ENCODE data around the gene MXRA7. TPM values are rescaled to one million over a fixed set of nuclear protein-coding genes. Genes with fewer than 3 reads are reported as not detected.
"Not testable (repeated sequence)": the region's sequence is repeated elsewhere in the genome, so short reads cannot be mapped to it uniquely, and the experiment has no call there.

Gene MXRA7
- total RNA-seq, 2 experiments from 2014 or later: 11.4 to 12.1 TPM

DNA sequence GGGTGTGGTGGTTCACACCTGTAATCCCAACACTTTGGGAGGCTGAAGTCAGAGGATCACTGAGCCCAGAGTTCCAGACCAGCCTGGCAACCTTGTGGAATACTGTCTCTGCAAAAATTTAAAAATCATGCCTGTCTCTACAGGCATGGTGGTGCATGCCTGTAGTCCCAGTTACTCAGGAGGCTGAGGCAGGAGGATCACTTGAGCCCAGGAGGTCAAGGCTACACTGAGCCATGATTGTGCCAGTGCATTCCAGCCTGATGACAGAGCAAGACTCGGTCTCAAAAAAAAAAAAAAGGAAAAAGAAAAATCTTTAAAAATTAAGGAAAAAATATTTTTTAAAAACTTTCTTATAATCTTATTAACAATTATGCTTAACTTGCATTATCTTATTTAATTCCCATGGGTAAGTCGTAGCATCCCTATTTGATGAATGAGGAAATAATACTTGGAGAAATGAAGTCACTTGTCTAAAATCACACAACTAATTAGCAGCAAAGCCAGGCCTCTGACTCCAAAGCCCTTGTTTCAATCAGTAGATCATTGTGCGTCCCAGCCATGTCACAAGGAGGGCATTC is 40.7 kb upstream of the MXRA7 start:
- Histone ChIP-seq H3K4me3 (ENCODE audit: low read length) (no peak overlapping the region), H3K27me3 (ENCODE audit: control insufficient read depth in 1 of 2, insufficient read depth in 2 of 2, low read length in 2 of 2) (no peaks in the 10 kb centered on the region), H3K27ac (ENCODE audit: low read depth in 1 of 2, low read length in 2 of 2) (peak overlapping the region; percentile 7 to 84), H3K4me1 (ENCODE audit: insufficient read depth, low read length) (peaks cover 34% of the 10 kb centered on the region), H3K36me3 (ENCODE audit: insufficient read depth, low read length) (peaks cover 16% of the 10 kb centered on the region), H3K9me3 (ENCODE audit: control insufficient read depth in 1 of 2, insufficient read depth in 1 of 2, low read length in 2 of 2) (no peaks in the 10 kb centered on the region)
- CTCF ChIA-PET: interaction anchor here (0.9 to 2.8 kb wide), 6 partner anchors 13 to 228 kb away, joined by 3 to 10 read pairs (median 4); partner anchors contain the start of genes METTL23 and MFSD11
- TF ChIP-seq, protein P1, sequence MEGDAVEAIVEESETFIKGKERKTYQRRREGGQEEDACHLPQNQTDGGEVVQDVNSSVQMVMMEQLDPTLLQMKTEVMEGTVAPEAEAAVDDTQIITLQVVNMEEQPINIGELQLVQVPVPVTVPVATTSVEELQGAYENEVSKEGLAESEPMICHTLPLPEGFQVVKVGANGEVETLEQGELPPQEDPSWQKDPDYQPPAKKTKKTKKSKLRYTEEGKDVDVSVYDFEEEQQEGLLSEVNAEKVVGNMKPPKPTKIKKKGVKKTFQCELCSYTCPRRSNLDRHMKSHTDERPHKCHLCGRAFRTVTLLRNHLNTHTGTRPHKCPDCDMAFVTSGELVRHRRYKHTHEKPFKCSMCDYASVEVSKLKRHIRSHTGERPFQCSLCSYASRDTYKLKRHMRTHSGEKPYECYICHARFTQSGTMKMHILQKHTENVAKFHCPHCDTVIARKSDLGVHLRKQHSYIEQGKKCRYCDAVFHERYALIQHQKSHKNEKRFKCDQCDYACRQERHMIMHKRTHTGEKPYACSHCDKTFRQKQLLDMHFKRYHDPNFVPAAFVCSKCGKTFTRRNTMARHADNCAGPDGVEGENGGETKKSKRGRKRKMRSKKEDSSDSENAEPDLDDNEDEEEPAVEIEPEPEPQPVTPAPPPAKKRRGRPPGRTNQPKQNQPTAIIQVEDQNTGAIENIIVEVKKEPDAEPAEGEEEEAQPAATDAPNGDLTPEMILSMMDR (IDR thresholded peaks at IDR 0.05): no peak
- Mint-ChIP-seq H3K27me3 (no peaks in the 10 kb centered on the region), H3K4me1 (ENCODE audit: low read depth) (peaks cover 24% of the 10 kb centered on the region), H3K9me3 (no peaks in the 10 kb centered on the region), H3K36me3 (ENCODE audit: low read depth) (peaks cover 32% of the 10 kb centered on the region), H3K27ac (peak overlapping the region; percentile 96), H3K4me3 (no peak overlapping the region)
- ATAC-seq (ENCODE audit: poor library complexity) (no peak), DNase-seq (no peak)
- intact Hi-C loops (cut with DNase I, micrococcal nuclease): loop anchor here in 1 of 2 experiments (5.0 kb wide), 1 partner anchor 41 kb away; no protein-coding TSS in a partner anchor
- POLR2A ChIA-PET: interaction anchor here (1.2 to 2.9 kb wide), 5 partner anchors 14 to 1207 kb away, joined by 6 to 76 read pairs (median 20); partner anchors contain the start of genes JMJD6, METTL23, MFSD11 and SRSF2

DNA sequence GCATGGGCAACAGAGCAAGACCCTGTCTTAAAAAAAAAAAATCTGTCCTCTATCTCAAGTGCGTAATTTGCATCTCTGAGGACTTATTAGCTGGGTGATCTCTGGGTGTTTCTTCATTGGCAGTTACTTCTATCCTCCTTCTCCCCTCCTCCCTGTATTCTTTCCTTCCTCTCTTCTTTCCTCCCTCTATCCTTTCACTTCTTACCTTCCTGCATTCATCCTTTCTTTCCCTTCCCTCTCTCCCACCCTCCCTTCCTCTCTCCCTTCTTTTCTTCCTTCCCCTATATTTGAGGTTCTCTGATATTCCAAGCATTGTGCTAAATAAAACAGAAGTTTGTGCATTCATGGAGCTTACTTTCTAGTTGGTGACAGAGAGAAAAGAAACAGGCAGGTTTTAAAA is 37.9 kb upstream of the MXRA7 start:
- CTCF ChIA-PET: no interaction called here

DNA sequence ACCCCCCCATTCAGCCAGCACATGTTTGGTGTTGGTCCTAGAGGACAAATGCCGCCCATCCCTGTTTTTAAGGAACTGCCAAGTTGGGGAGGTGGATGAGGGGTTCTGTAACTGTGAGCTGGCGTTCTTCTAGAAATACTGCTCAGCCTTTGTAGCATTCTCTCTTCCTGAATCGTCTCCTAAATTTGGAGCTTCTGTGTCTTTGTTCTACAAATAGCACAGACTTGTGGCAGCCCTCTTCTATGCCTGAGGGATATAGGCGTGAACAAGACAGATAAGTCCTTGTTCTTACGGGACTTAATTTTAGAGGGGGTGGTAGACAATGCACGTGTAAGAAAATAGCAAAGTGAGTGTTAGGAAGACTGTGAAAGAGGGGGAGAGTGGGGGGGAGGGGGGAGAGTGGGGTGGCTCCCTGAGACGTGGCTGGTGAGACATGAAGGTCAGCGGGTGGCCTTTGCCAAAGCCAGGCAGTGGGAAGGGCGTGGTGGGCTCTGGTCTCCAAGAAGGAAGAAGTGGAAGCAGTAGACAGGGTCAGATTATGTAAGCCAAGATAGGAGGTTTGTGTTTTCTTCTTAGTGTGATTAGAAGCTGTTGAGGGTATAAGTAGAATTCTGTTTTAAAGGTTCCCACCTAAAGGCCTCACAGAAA is 37.1 kb upstream of the MXRA7 start:
- no peaks in the 10 kb centered on the region for H3K27me3 Mint-ChIP-seq
- TF ChIP-seq, protein P1 (IDR thresholded peaks at IDR 0.05): no peak
- H3K4me3 Mint-ChIP-seq: no peak overlapping the region
- peaks cover 61% of the 10 kb centered on the region for H3K36me3 Mint-ChIP-seq (ENCODE audit: low read depth)
- no peak for DNase-seq
- no peaks in the 10 kb centered on the region for H3K9me3 ChIP-seq (ENCODE audit: control insufficient read depth in 1 of 2, insufficient read depth in 1 of 2, low read length in 2 of 2)
- H3K27ac Mint-ChIP-seq: no peak overlapping the region
- POLR2A ChIA-PET: interaction anchor here (1.3 to 1.8 kb wide), 2 partner anchors 10 to 14 kb away, joined by 4 to 13 read pairs; partner anchors contain the start of genes MFSD11 and SRSF2
- H3K27me3 ChIP-seq (ENCODE audit: control insufficient read depth in 1 of 2, insufficient read depth in 2 of 2, low read length in 2 of 2): no peaks in the 10 kb centered on the region
- peaks cover 40% of the 10 kb centered on the region for H3K36me3 ChIP-seq (ENCODE audit: insufficient read depth, low read length)
- H3K27ac ChIP-seq (ENCODE audit: low read depth in 1 of 2, low read length in 2 of 2): no peak overlapping the region
- no peak for ATAC-seq (ENCODE audit: poor library complexity)
- peaks cover 15% of the 10 kb centered on the region for H3K4me1 ChIP-seq (ENCODE audit: insufficient read depth, low read length)
- peaks cover 10% of the 10 kb centered on the region for H3K4me1 Mint-ChIP-seq (ENCODE audit: low read depth)
- no peaks in the 10 kb centered on the region for H3K9me3 Mint-ChIP-seq
- intact Hi-C loops (cut with DNase I, micrococcal nuclease): no loop called here
- CTCF ChIA-PET: no interaction called here
- no peak overlapping the region for H3K4me3 ChIP-seq (ENCODE audit: low read length)

More for the DNA sequence above, 37.9 kb upstream of the MXRA7 start:
- POLR2A ChIA-PET: interaction anchor here (1.3 to 1.8 kb wide), 2 partner anchors 11 to 15 kb away, joined by 4 to 13 read pairs; partner anchors contain the start of genes MFSD11 and SRSF2
- peaks cover 20% of the 10 kb centered on the region for H3K4me1 ChIP-seq (ENCODE audit: insufficient read depth, low read length)
- H3K9me3 Mint-ChIP-seq: no peaks in the 10 kb centered on the region
- intact Hi-C loops (cut with DNase I, micrococcal nuclease): no loop called here
- peaks cover 39% of the 10 kb centered on the region for H3K36me3 ChIP-seq (ENCODE audit: insufficient read depth, low read length)
- H3K27ac Mint-ChIP-seq: no peak overlapping the region
- H3K4me1 Mint-ChIP-seq (ENCODE audit: low read depth): peaks cover 18% of the 10 kb centered on the region
- DNase-seq: no peak
- no peak overlapping the region for H3K4me3 Mint-ChIP-seq
- no peak for ATAC-seq (ENCODE audit: poor library complexity)
- TF ChIP-seq, protein P1 (IDR thresholded peaks at IDR 0.05): no peak
- H3K4me3 ChIP-seq (ENCODE audit: low read length): no peak overlapping the region
- peaks cover 61% of the 10 kb centered on the region for H3K36me3 Mint-ChIP-seq (ENCODE audit: low read depth)
- H3K27me3 ChIP-seq (ENCODE audit: control insufficient read depth in 1 of 2, insufficient read depth in 2 of 2, low read length in 2 of 2): no peaks in the 10 kb centered on the region
- no peaks in the 10 kb centered on the region for H3K9me3 ChIP-seq (ENCODE audit: control insufficient read depth in 1 of 2, insufficient read depth in 1 of 2, low read length in 2 of 2)
- H3K27ac ChIP-seq (ENCODE audit: low read depth in 1 of 2, low read length in 2 of 2): no peak overlapping the region
- no peaks in the 10 kb centered on the region for H3K27me3 Mint-ChIP-seq

DNA sequence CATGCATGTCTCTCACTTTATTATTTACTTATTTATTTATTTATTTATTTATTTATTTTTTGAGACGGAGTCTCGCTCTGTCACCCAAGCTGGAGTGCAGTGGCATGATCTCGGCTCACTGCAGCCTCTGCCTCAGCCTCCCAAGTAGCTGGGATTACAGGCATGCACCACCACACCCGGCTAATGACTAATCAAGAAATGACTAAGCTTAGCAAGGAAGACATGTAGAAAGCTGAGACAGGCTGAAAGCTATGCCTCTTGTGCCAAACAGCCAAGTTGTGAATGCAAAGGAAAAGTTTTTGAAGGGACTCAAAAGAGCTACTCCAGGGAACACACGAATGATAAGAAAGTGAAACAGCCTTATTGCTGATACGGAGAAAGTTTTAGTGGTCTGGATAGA is 35.0 kb upstream of the MXRA7 start:
- H3K4me3 ChIP-seq (ENCODE audit: low read length); H3K27ac Mint-ChIP-seq; H3K4me1 ChIP-seq (ENCODE audit: insufficient read depth, low read length); ATAC-seq (ENCODE audit: poor library complexity); H3K9me3 Mint-ChIP-seq; POLR2A ChIA-PET; intact Hi-C loops (cut with DNase I, micrococcal nuclease); H3K4me3 Mint-ChIP-seq; H3K27me3 Mint-ChIP-seq; H3K9me3 ChIP-seq (ENCODE audit: control insufficient read depth in 1 of 2, insufficient read depth in 1 of 2, low read length in 2 of 2); H3K27ac ChIP-seq (ENCODE audit: low read depth in 1 of 2, low read length in 2 of 2); H3K27me3 ChIP-seq (ENCODE audit: control insufficient read depth in 1 of 2, insufficient read depth in 2 of 2, low read length in 2 of 2); DNase-seq; H3K4me1 Mint-ChIP-seq (ENCODE audit: low read depth): not testable (repeated sequence)
- H3K36me3 ChIP-seq (ENCODE audit: insufficient read depth, low read length): peaks cover 55% of the 10 kb centered on the region
- peaks cover 71% of the 10 kb centered on the region for H3K36me3 Mint-ChIP-seq (ENCODE audit: low read depth)
- CTCF ChIA-PET: interaction anchor here (1.5 kb wide), 1 partner anchor 18 kb away, joined by 5 read pairs; no protein-coding TSS in a partner anchor

Measured in CD4-positive, alpha-beta T cell (primary cell).